HS-27A (cell line): ENCODE results near the gene ARHGAP12.

ENCODE experiments used
- DNase-seq: peaks from one replicate; pipeline ENCODE4 v3.0.0-alpha.2; 2012; ENCODE audit warnings: low read depth, missing footprints

The ARHGAP12 gene

GRCh38 chr10:31768467-31768866, 160.2 kb downstream of the ARHGAP12 start:
- DNase-seq, result no peak

- no peak for DNase-seq
Measured at GRCh38 chr10:31765541-31765940, 163.1 kb downstream of the ARHGAP12 start.

GRCh38 chr10:31762316-31762715, 166.3 kb downstream of the ARHGAP12 start:
- DNase-seq, result no peak

- no peak for DNase-seq
Measured at GRCh38 chr10:31761156-31761555, 167.5 kb downstream of the ARHGAP12 start.

GRCh38 chr10:31760674-31761081, 168.0 kb downstream of the ARHGAP12 start:
- no peak for DNase-seq

- peak; percentile 61 for DNase-seq
Measured at GRCh38 chr10:31759799-31760626, 168.6 kb downstream of the ARHGAP12 start.

GRCh38 chr10:31759124-31759798, 169.4 kb downstream of the ARHGAP12 start:
- no peak for DNase-seq

- DNase-seq, result no peak
Measured at GRCh38 chr10:31758495-31758894, 170.1 kb downstream of the ARHGAP12 start.

- DNase-seq, result no peak
Measured at GRCh38 chr10:31757831-31758230, 170.8 kb downstream of the ARHGAP12 start.

- DNase-seq, result no peak
Measured at GRCh38 chr10:31757386-31757791, 171.2 kb downstream of the ARHGAP12 start.

- DNase-seq, result no peak
Measured at GRCh38 chr10:31756729-31757110, 171.9 kb downstream of the ARHGAP12 start.

- no peak for DNase-seq
Measured at GRCh38 chr10:31756101-31756728, 172.4 kb downstream of the ARHGAP12 start.
